Measurements from ENCODE around the gene CMTM3. TPM values are rescaled to one million over a fixed set of nuclear protein-coding genes. Genes with fewer than 3 reads are reported as not detected.

The CMTM3 gene
- total and polyA plus RNA-seq, 2 experiments from 2014 or later, result 48.9 to 92.2 TPM

DNA sequence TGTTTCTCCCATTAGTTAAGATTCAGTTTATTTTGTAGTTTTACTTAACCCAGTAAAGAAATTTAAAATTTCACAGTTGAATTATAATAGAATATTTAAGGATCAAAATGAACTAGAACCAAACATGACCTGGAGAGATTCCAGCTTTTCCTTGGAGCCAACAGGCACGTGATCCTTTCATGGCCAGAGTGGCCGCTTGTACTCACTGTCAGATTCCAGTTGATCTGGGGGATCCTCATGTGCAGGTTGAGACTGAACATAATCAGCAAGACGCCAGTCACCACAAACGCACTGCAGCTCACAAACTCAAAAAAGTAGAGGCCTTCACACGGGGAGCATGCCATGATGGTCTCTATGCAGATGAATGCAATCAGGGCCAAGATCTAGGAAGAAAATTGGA is 31.7 kb downstream of the CMTM3 start:
- TF ChIP-seq, protein P1, sequence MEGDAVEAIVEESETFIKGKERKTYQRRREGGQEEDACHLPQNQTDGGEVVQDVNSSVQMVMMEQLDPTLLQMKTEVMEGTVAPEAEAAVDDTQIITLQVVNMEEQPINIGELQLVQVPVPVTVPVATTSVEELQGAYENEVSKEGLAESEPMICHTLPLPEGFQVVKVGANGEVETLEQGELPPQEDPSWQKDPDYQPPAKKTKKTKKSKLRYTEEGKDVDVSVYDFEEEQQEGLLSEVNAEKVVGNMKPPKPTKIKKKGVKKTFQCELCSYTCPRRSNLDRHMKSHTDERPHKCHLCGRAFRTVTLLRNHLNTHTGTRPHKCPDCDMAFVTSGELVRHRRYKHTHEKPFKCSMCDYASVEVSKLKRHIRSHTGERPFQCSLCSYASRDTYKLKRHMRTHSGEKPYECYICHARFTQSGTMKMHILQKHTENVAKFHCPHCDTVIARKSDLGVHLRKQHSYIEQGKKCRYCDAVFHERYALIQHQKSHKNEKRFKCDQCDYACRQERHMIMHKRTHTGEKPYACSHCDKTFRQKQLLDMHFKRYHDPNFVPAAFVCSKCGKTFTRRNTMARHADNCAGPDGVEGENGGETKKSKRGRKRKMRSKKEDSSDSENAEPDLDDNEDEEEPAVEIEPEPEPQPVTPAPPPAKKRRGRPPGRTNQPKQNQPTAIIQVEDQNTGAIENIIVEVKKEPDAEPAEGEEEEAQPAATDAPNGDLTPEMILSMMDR (IDR thresholded peaks at IDR 0.05; ENCODE audit: low read depth, low read length), result no peak
- Histone ChIP-seq H3K4me3 (no peak overlapping the region), H3K36me3 (no peaks in the 10 kb centered on the region)

DNA sequence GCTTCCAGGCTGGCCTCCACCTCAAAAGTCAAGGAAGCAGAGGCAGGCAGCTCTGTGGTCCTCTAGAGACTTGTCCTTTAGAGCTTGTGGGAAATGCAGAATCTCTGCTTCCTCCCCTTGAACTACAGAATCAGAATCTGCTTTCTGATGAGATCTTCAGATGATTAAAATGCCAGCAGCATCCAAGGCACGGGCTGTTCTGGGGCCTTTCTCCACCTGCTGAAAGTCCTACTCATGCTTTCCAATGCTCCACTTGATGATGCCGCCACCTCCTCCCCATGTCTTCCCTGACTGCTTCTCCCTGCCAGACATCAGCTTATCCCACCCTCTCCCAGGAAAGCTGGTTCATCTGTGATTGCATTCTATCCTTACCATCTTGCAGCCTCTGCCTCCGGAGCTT is 33.3 kb downstream of the CMTM3 start:
- Histone ChIP-seq H3K36me3 (no peaks in the 10 kb centered on the region), H3K4me3 (no peak overlapping the region), H3K9me3 (ENCODE audit: low read depth) (no peaks in the 10 kb centered on the region), H3K27me3 (no peaks in the 10 kb centered on the region), H3K4me1 (ENCODE audit: low read depth) (peaks cover 7% of the 10 kb centered on the region), H3K27ac (no peak overlapping the region)
- TF ChIP-seq, protein P1 (IDR thresholded peaks at IDR 0.05; ENCODE audit: low read depth, low read length), result no peak
- DNase-seq (ENCODE audit: low read depth in 1 of 2, low spot score in 1 of 2), result no peak

More for the DNA sequence above, 31.7 kb downstream of the CMTM3 start:
- Histone ChIP-seq H3K27ac (no peak overlapping the region), H3K4me1 (ENCODE audit: low read depth) (peaks cover 7% of the 10 kb centered on the region), H3K27me3 (no peaks in the 10 kb centered on the region), H3K9me3 (ENCODE audit: low read depth) (no peaks in the 10 kb centered on the region)
- DNase-seq (ENCODE audit: low read depth in 1 of 2, low spot score in 1 of 2), result no peak

DNA sequence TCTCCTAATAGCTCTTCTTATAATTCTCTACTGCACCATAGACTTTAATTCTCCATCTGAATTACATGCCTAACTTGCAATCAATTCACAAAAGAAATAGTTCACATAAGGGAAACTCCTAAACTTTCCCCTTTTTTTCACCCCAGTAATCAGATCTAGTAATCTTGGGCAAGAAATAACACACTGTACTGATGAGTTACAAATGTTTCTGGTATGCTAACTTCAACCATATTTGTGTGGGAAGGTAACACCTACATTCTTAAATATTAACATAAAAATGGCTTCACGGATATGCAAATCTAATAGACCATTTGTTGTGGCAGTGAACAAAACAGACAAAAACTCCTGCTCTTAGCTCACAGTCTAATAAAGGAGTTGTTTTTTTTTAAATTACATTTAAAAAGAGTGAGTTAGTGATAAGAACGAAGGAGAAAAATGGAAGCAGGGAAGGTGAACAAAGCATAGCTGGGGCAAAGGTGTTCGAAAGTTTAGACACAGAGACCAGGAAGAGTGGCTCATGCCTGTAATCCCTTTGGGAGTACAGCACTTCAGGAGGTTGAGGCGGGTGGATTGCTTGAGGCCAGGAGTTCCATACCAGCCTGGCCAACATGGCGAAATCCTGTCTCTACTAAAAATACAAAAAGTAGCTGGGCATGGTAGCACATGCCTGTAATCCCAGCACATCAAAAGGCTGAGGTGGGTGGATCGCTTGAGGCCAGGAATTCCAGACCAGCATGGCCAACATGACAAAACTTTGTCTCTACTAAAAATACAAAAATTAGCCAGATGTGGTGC is 34.8 kb downstream of the CMTM3 start:
- H3K27ac ChIP-seq, result no peak overlapping the region
- no peaks in the 10 kb centered on the region for H3K36me3 ChIP-seq
- TF ChIP-seq, protein P1 (IDR thresholded peaks at IDR 0.05; ENCODE audit: low read depth, low read length), result no peak
- no peaks in the 10 kb centered on the region for H3K27me3 ChIP-seq
- H3K9me3 ChIP-seq (ENCODE audit: low read depth), result no peaks in the 10 kb centered on the region
- no peak overlapping the region for H3K4me3 ChIP-seq
- peak in 1 of 2 donors; percentile 53 for DNase-seq (ENCODE audit: low read depth in 1 of 2, low spot score in 1 of 2)
- peaks cover 7% of the 10 kb centered on the region for H3K4me1 ChIP-seq (ENCODE audit: low read depth)

DNA sequence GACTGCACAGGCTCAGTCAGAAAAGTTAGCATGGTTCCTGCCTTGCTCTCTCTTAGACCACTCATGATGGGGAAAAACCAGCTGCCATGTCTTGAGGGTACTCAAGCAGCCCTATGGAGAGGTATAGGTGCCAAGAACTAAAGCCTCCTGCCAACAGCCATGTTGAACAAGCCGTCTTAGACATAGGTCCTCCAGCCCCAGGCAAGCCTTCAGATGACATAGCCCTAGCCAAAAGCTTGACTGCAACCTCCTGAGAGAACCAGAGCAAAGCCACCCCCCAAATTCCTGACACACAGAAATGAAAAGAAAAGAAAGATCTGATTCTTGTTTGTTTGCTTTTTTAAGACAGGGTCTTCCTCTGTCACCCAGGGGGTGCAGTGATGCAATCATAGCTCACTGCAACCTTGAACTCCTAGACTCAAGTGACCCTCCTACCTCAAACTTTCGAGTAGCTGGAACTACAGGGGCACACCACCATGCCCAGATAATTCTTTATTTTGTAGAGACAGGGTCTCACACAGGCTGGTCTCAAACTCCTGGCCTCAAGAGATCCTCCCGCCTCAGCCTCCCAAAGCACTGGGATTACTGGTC is 36.3 kb downstream of the CMTM3 start:
- H3K27me3 ChIP-seq, result no peaks in the 10 kb centered on the region
- TF ChIP-seq, protein P1 (IDR thresholded peaks at IDR 0.05; ENCODE audit: low read depth, low read length), result no peak
- H3K27ac ChIP-seq, result no peak overlapping the region
- no peaks in the 10 kb centered on the region for H3K4me1 ChIP-seq (ENCODE audit: low read depth)
- H3K36me3 ChIP-seq, result no peaks in the 10 kb centered on the region
- H3K4me3 ChIP-seq, result no peak overlapping the region
- no peaks in the 10 kb centered on the region for H3K9me3 ChIP-seq (ENCODE audit: low read depth)
- no peak for DNase-seq (ENCODE audit: low read depth in 1 of 2, low spot score in 1 of 2)

DNA sequence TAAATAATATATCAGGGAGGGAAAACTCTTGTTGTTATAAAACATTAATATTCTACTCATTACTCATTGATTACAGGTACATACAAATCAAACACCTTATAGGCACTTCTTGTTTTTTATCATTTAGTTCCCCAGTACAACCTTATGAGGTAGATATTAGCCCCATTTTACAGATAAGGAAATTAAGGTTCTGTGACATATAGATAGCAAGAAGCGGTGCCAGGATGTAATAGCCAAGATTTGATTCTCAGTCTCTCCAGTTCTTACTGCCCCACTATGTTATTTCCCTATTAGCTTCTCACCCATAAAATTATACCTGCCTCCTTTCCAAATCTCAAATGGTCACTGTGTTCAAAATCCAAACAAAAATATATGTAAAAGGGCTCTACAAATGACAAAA is 36.9 kb downstream of the CMTM3 start:
- DNase-seq (ENCODE audit: low read depth in 1 of 2, low spot score in 1 of 2), result no peak
- no peaks in the 10 kb centered on the region for H3K27me3 ChIP-seq
- no peaks in the 10 kb centered on the region for H3K9me3 ChIP-seq (ENCODE audit: low read depth)
- no peaks in the 10 kb centered on the region for H3K36me3 ChIP-seq
- no peak overlapping the region for H3K27ac ChIP-seq
- TF ChIP-seq, protein P1 (IDR thresholded peaks at IDR 0.05; ENCODE audit: low read depth, low read length), result no peak
- H3K4me3 ChIP-seq, result no peak overlapping the region
- no peaks in the 10 kb centered on the region for H3K4me1 ChIP-seq (ENCODE audit: low read depth)
